ENCODE measurements around the gene RECK. TPM values are rescaled to one million over a fixed set of nuclear protein-coding genes. Genes with fewer than 3 reads are reported as not detected.
"Not testable (repeated sequence)": the region's sequence is repeated elsewhere in the genome, so short reads cannot be mapped to it uniquely, and the experiment has no call there.

RECK gene
- total RNA-seq, 1 donor from 2014 or later, result 25.7 TPM

DNA sequence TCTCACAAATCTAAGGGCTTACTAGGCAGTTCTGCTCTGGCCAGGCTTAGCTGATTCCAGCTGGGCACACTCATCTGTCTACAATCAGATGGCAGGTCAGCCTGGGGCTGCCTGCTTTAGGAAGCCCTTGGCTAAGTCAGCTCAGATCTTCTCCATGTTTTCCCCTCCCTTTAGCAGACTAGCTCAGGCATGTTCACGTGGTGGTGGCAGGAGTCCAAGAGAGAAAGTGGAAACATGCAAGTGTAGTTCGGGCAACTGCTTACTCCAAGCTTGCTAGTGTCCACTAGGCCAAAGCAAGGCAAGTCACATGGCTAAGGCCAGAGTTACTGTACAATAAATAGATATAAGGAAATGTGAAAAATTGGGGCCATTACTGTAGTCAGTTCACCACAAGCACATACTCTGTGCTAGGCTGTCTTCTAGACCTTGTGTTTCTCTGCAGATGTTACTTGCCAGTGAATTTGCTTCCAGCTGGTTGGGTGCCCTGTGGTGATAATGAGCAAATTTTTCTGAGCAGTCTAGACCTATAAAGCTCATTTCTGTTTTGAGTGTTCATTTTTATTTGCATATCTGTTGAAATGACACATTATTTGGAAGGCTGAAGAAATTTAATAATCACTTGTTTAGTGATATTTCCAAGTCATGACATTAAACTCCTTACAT is 38.3 kb downstream of the RECK start:
- no peak for TF ChIP-seq CTCF (IDR thresholded peaks at IDR 0.05)
- H3K27me3 Mint-ChIP-seq (ENCODE audit: unreplicated experiment), result no peaks in the 10 kb centered on the region
- peaks cover 5% of the 10 kb centered on the region for H3K36me3 Mint-ChIP-seq (ENCODE audit: unreplicated experiment)
- no peak for DNase-seq (ENCODE audit: extremely low spot score, unreplicated experiment)
- no peak overlapping the region for H3K4me3 Mint-ChIP-seq (ENCODE audit: unreplicated experiment)
- peak overlapping the region; percentile 79 for H3K27ac Mint-ChIP-seq (ENCODE audit: unreplicated experiment)
- no peaks in the 10 kb centered on the region for H3K9me3 Mint-ChIP-seq (ENCODE audit: unreplicated experiment)
- H3K4me1 Mint-ChIP-seq (ENCODE audit: unreplicated experiment), result peaks cover 20% of the 10 kb centered on the region

- no peaks in the 10 kb centered on the region for H3K9me3 Mint-ChIP-seq (ENCODE audit: unreplicated experiment)
- DNase-seq (ENCODE audit: extremely low spot score, unreplicated experiment), result no peak
- H3K27ac Mint-ChIP-seq (ENCODE audit: unreplicated experiment), result no peak overlapping the region
- H3K27me3 Mint-ChIP-seq (ENCODE audit: unreplicated experiment), result no peaks in the 10 kb centered on the region
- no peak overlapping the region for H3K4me3 Mint-ChIP-seq (ENCODE audit: unreplicated experiment)
- no peak for TF ChIP-seq CTCF (IDR thresholded peaks at IDR 0.05)
- H3K4me1 Mint-ChIP-seq (ENCODE audit: unreplicated experiment), result peaks cover 27% of the 10 kb centered on the region
- peaks cover 9% of the 10 kb centered on the region for H3K36me3 Mint-ChIP-seq (ENCODE audit: unreplicated experiment)
Observed at GRCh38 chr9:36078051-36078450, 41.3 kb downstream of the RECK start.

- peaks cover 18% of the 10 kb centered on the region for H3K36me3 Mint-ChIP-seq (ENCODE audit: unreplicated experiment)
- H3K9me3 Mint-ChIP-seq (ENCODE audit: unreplicated experiment), result no peaks in the 10 kb centered on the region
- peaks cover 11% of the 10 kb centered on the region for H3K4me1 Mint-ChIP-seq (ENCODE audit: unreplicated experiment)
- no peak for DNase-seq (ENCODE audit: extremely low spot score, unreplicated experiment)
- H3K27me3 Mint-ChIP-seq (ENCODE audit: unreplicated experiment), result no peaks in the 10 kb centered on the region
- no peak overlapping the region for H3K4me3 Mint-ChIP-seq (ENCODE audit: unreplicated experiment)
- H3K27ac Mint-ChIP-seq (ENCODE audit: unreplicated experiment), result no peak overlapping the region
- TF ChIP-seq CTCF (IDR thresholded peaks at IDR 0.05), result no peak
Observed at GRCh38 chr9:36080519-36080918, 43.8 kb downstream of the RECK start.

DNA sequence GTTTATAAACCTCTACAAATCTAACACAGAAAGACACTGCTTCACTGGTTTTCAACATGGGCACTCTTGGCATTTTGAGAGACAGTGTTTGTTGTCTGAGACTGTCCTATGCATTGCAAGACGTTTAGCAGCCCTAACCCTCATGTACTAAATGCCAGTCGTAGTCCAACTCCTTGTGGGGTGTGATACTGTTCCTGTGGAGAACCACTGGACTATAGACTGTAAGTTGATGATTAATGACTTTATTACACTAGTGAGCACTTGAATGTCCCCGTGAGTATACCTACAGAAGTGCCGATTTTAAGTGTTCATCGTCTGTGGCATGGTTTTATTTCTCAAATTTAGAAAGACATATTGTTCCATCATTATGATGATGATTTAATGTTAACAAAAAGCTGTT is 46.2 kb downstream of the RECK start:
- H3K36me3 Mint-ChIP-seq (ENCODE audit: unreplicated experiment), result peaks cover 32% of the 10 kb centered on the region
- TF ChIP-seq CTCF (IDR thresholded peaks at IDR 0.05), result no peak
- H3K9me3 Mint-ChIP-seq (ENCODE audit: unreplicated experiment), result no peaks in the 10 kb centered on the region
- no peak overlapping the region for H3K27ac Mint-ChIP-seq (ENCODE audit: unreplicated experiment)
- H3K4me3 Mint-ChIP-seq (ENCODE audit: unreplicated experiment), result no peak overlapping the region
- peaks cover 7% of the 10 kb centered on the region for H3K4me1 Mint-ChIP-seq (ENCODE audit: unreplicated experiment)
- H3K27me3 Mint-ChIP-seq (ENCODE audit: unreplicated experiment), result no peaks in the 10 kb centered on the region
- no peak for DNase-seq (ENCODE audit: extremely low spot score, unreplicated experiment)

DNA sequence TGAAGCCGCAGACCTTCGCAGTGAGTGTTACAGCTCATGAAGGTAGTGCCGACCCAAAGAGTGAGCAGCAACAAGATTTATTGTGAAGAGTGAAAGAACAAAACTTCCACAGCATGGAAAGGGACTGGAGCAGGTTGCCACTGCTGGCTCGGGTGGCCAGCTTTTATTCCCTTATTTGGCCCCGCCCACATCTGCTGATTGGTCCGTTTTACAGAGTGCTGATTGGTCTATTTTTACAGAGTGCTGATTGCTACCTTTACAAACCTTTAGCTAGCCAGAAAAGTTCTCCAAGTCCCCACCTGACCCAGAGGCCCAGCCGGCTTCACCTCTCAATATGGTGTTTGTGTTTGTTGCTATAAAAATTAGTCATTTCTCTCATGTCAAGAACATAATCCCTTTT is 49.7 kb downstream of the RECK start:
- H3K36me3 Mint-ChIP-seq (ENCODE audit: unreplicated experiment), result peaks cover 29% of the 10 kb centered on the region
- no peak for TF ChIP-seq CTCF (IDR thresholded peaks at IDR 0.05)
- DNase-seq (ENCODE audit: extremely low spot score, unreplicated experiment), result no peak
- H3K9me3 Mint-ChIP-seq (ENCODE audit: unreplicated experiment), result no peaks in the 10 kb centered on the region
- no peak overlapping the region for H3K27ac Mint-ChIP-seq (ENCODE audit: unreplicated experiment)
- H3K4me3 Mint-ChIP-seq (ENCODE audit: unreplicated experiment), result no peak overlapping the region
- no peaks in the 10 kb centered on the region for H3K27me3 Mint-ChIP-seq (ENCODE audit: unreplicated experiment)
- peaks cover 23% of the 10 kb centered on the region for H3K4me1 Mint-ChIP-seq (ENCODE audit: unreplicated experiment)

GRCh38 chr9:36087054-36087453 is 50.3 kb downstream of the RECK start:
- not testable (repeated sequence) for H3K27ac Mint-ChIP-seq (ENCODE audit: unreplicated experiment); H3K9me3 Mint-ChIP-seq (ENCODE audit: unreplicated experiment); H3K27me3 Mint-ChIP-seq (ENCODE audit: unreplicated experiment); DNase-seq (ENCODE audit: extremely low spot score, unreplicated experiment); H3K4me3 Mint-ChIP-seq (ENCODE audit: unreplicated experiment)
- H3K36me3 Mint-ChIP-seq (ENCODE audit: unreplicated experiment), result peaks cover 29% of the 10 kb centered on the region
- peaks cover 29% of the 10 kb centered on the region for H3K4me1 Mint-ChIP-seq (ENCODE audit: unreplicated experiment)

Measured in osteocyte (in vitro differentiated cells).